Stimulated activated CD8-positive, alpha-beta memory T cell treated with anti-CD3 and anti-CD28 coated beads, Interleukin-15, amount 100 ng/mL, for 24 hours (primary cell): Measurements from ENCODE around the gene BICRAL.
"Not testable (repeated sequence)": the region's sequence is repeated elsewhere in the genome, so short reads cannot be mapped to it uniquely, and the experiment has no call there.

Experiments used
- DNase-seq: peaks from one replicate; pipeline ENCODE4 v3.0.0-alpha.2; 2020; ENCODE audit warnings: low read depth

Gene BICRAL

GRCh38 chr6:42781796-42782688, at the start of gene BICRAL:
TSS of gene BICRAL (plus strand) at chr6:42782052. CDS start at chr6:42822023, 39,971 bp downstream.
- peak; percentile 42 for DNase-seq

- DNase-seq: not testable (repeated sequence)
Measured at GRCh38 chr6:42733867-42734481, 47.9 kb upstream of the BICRAL start.

- DNase-seq: no peak
Measured at GRCh38 chr6:42735976-42736375, 45.9 kb upstream of the BICRAL start.

- no peak for DNase-seq
Measured at GRCh38 chr6:42740725-42741124, 41.1 kb upstream of the BICRAL start.

GRCh38 chr6:42742116-42742894, 39.5 kb upstream of the BICRAL start:
- no peak for DNase-seq

GRCh38 chr6:42744351-42744893, 37.4 kb upstream of the BICRAL start:
- no peak for DNase-seq

GRCh38 chr6:42745083-42745639, 36.7 kb upstream of the BICRAL start:
- DNase-seq: no peak

GRCh38 chr6:42745640-42746462, 36.0 kb upstream of the BICRAL start, which contains the start of gene TBCC:
TSS of gene TBCC (minus strand) at chr6:42746103. CDS start at chr6:42746073, 30 bp downstream.
- DNase-seq: peak; percentile 78

GRCh38 chr6:42746463-42747391, 35.1 kb upstream of the BICRAL start:
- DNase-seq: peak; percentile 50

- no peak for DNase-seq
Measured at GRCh38 chr6:42748203-42748898, 33.5 kb upstream of the BICRAL start.

GRCh38 chr6:42751055-42751454, 30.8 kb upstream of the BICRAL start:
- no peak for DNase-seq

GRCh38 chr6:42754759-42755158, 27.1 kb upstream of the BICRAL start:
- no peak for DNase-seq

- DNase-seq: no peak
Measured at GRCh38 chr6:42756722-42757121, 25.1 kb upstream of the BICRAL start.

- DNase-seq: no peak
Measured at GRCh38 chr6:42758756-42759430, 23.0 kb upstream of the BICRAL start.

- no peak for DNase-seq
Measured at GRCh38 chr6:42761287-42762067, 20.4 kb upstream of the BICRAL start.

GRCh38 chr6:42762426-42762859, 19.4 kb upstream of the BICRAL start:
- no peak for DNase-seq

- no peak for DNase-seq
Measured at GRCh38 chr6:42762950-42763349, 18.9 kb upstream of the BICRAL start.
